WTC11 (cell line): ENCODE results near the gene RHOH. TPM values are rescaled to one million over a fixed set of nuclear protein-coding genes. Genes with fewer than 3 reads are reported as not detected.

Source experiments
- ATAC-seq: fragments of 200-7000 bp; cut with Tn5 transposase; 2 replicates; pipeline ENCODE4 v1.10.0; 2021; ENCODE audit warnings: mild to moderate bottlenecking, moderate library complexity
- CTCF ChIA-PET: fragments of 300-600 bp; sonication (Branson Sonifier 250); formaldehyde crosslinking; loops from one replicate; lab custom pipeline; 2021; ENCODE audit warnings: antibody characterized with exemption; lab: Charles Lee
- POLR2A ChIA-PET: fragments of 350-600 bp; sonication (Branson Sonifier 250); formaldehyde crosslinking; loops from one replicate; lab custom pipeline; 2021; ENCODE audit warnings: antibody characterized with exemption; lab: Charles Lee
- DNase-seq: peaks from one replicate; pipeline ENCODE4 v3.0.0; 2021; ENCODE audit warnings: low spot score
- H3K27ac Mint-ChIP-seq: 2 replicates; pipeline ENCODE4 v1.8.0; 2021; ENCODE audit warnings: mixed read lengths
- H3K27me3 Mint-ChIP-seq: 2 replicates; pipeline ENCODE4 v1.8.0; 2021; ENCODE audit warnings: low read depth, mild to moderate bottlenecking, moderate library complexity, mixed read lengths
- H3K36me3 Mint-ChIP-seq: 2 replicates; pipeline ENCODE4 v1.8.0; 2021; ENCODE audit warnings: mixed read lengths
- H3K4me1 Mint-ChIP-seq: 2 replicates; pipeline ENCODE4 v1.8.0; 2022; ENCODE audit warnings: mixed read lengths
- H3K4me3 Mint-ChIP-seq: 2 replicates; pipeline ENCODE4 v1.8.0; 2021; ENCODE audit warnings: mild to moderate bottlenecking, moderate library complexity, mixed read lengths
- H3K9me3 Mint-ChIP-seq: 2 replicates; pipeline ENCODE4 v1.8.0; 2021; ENCODE audit warnings: mixed read lengths
- CREB1 ChIP-seq: sonication (generic); formaldehyde crosslinking; IDR thresholded peaks from 2 replicates; pipeline ENCODE4 v1.8.0; 2023; ENCODE audit warnings: mild to moderate bottlenecking, missing genetic modification reagents
- CREM ChIP-seq: sonication (generic); formaldehyde crosslinking; IDR thresholded peaks from 2 replicates; pipeline ENCODE4 v1.8.1; 2022; ENCODE audit warnings: mild to moderate bottlenecking, missing genetic modification reagents, moderate library complexity
- E2F5 ChIP-seq: sonication (generic); formaldehyde crosslinking; IDR thresholded peaks from 2 replicates; pipeline ENCODE4 v1.8.1; 2022; ENCODE audit warnings: mild to moderate bottlenecking, moderate library complexity, missing genetic modification reagents
- ESRRA ChIP-seq: sonication (generic); formaldehyde crosslinking; IDR thresholded peaks from 2 replicates; pipeline ENCODE4 v1.8.1; 2022; ENCODE audit warnings: mild to moderate bottlenecking, missing genetic modification reagents, borderline replicate concordance
- FOXJ3 ChIP-seq: sonication (generic); formaldehyde crosslinking; IDR thresholded peaks from 2 replicates; pipeline ENCODE4 v1.9.0; 2021; ENCODE audit warnings: missing genetic modification reagents, mild to moderate bottlenecking, borderline replicate concordance
- FOXP4 ChIP-seq: sonication (generic); formaldehyde crosslinking; IDR thresholded peaks from 2 replicates; pipeline ENCODE4 v1.8.0; 2022; ENCODE audit warnings: mild to moderate bottlenecking, missing genetic modification reagents
- GABPB1 ChIP-seq: sonication (generic); formaldehyde crosslinking; IDR thresholded peaks from 2 replicates; pipeline ENCODE4 v1.8.1; 2023; ENCODE audit warnings: mild to moderate bottlenecking, missing genetic modification reagents
- HMGA2 ChIP-seq: fragments of 250-450 bp; sonication (Bioruptor Pico); IDR thresholded peaks from 2 replicates; pipeline ENCODE4 v1.4.0; 2021; ENCODE audit warnings: mild to moderate bottlenecking, moderate library complexity
- JAZF1 ChIP-seq: fragments of 250-450 bp; sonication (Bioruptor Pico); IDR thresholded peaks from 2 replicates; pipeline ENCODE4 v1.9.0; 2021; ENCODE audit warnings: moderate library complexity, mild to moderate bottlenecking, inconsistent platforms
- KAT7 ChIP-seq: sonication (generic); formaldehyde crosslinking; IDR thresholded peaks from 2 replicates; pipeline ENCODE4 v1.8.1; 2023; ENCODE audit warnings: missing genetic modification reagents, mild to moderate bottlenecking, borderline replicate concordance
- MXD4 ChIP-seq: fragments of 250-450 bp; sonication (Bioruptor Pico); IDR thresholded peaks from 2 replicates; pipeline ENCODE4 v1.8.0; 2021; ENCODE audit warnings: mild to moderate bottlenecking, moderate library complexity, borderline replicate concordance
- NFE2L1 ChIP-seq: sonication (generic); formaldehyde crosslinking; IDR thresholded peaks from 2 replicates; pipeline ENCODE4 v1.8.1; 2023; ENCODE audit warnings: missing genetic modification reagents
- NR2C2 ChIP-seq: sonication (generic); formaldehyde crosslinking; IDR thresholded peaks from 2 replicates; pipeline ENCODE4 v1.8.0; 2022; ENCODE audit warnings: mild to moderate bottlenecking, missing genetic modification reagents
- OVOL2 ChIP-seq: fragments of 250-450 bp; sonication (Bioruptor Pico); IDR thresholded peaks from 2 replicates; pipeline ENCODE4 v1.9.0; 2021; ENCODE audit warnings: mild to moderate bottlenecking, borderline replicate concordance
- RELA ChIP-seq: sonication (generic); formaldehyde crosslinking; IDR thresholded peaks from 2 replicates; pipeline ENCODE4 v1.8.1; 2022; ENCODE audit warnings: missing genetic modification reagents, mild to moderate bottlenecking, borderline replicate concordance
- SP1 ChIP-seq: sonication (generic); formaldehyde crosslinking; conservative IDR thresholded peaks from 2 replicates; pipeline ENCODE4 v1.8.1; 2022; ENCODE audit warnings: missing genetic modification reagents
- total RNA-seq: library from RNA; stranded (reverse); gene quantifications from 3 replicates; pipeline ENCODE4 v1.2.3, GENCODE V29; 2021
- TF ChIP-seq, protein P1 (sequence below): fragments of 250-450 bp; sonication (Bioruptor Pico); conservative IDR thresholded peaks from 2 replicates; pipeline ENCODE4 v1.9.0; 2021; ENCODE audit warnings: mild to moderate bottlenecking
- TF ChIP-seq, protein P2 (sequence below): sonication (generic); formaldehyde crosslinking; IDR thresholded peaks from 2 replicates; pipeline ENCODE4 v1.8.1; 2023; ENCODE audit warnings: mild to moderate bottlenecking, missing genetic modification reagents
- TF ChIP-seq, protein P3 (sequence below): sonication (generic); formaldehyde crosslinking; conservative IDR thresholded peaks from 2 replicates; pipeline ENCODE4 v1.8.1; 2022; ENCODE audit warnings: mild to moderate bottlenecking, missing genetic modification reagents
- TF ChIP-seq, protein P4 (sequence below): sonication (generic); formaldehyde crosslinking; IDR thresholded peaks from 2 replicates; pipeline ENCODE4 v1.8.1; 2023; ENCODE audit warnings: mild to moderate bottlenecking, moderate library complexity, missing genetic modification reagents
- TF ChIP-seq, protein P5 (sequence below): sonication (generic); formaldehyde crosslinking; IDR thresholded peaks from 2 replicates; pipeline ENCODE4 v1.8.1; 2022; ENCODE audit warnings: missing genetic modification reagents, borderline replicate concordance

Gene RHOH
- total RNA-seq, 1 experiment from 2014 or later: 8.7 TPM

GRCh38 chr4:40193016-40193571 is 3.7 kb upstream of the RHOH start:
- ChIA-PET POLR2A (no interaction called here), CTCF (interaction anchor here (0.5 kb wide), 1 partner anchor 38 kb away, joined by 3 read pairs; no protein-coding TSS in a partner anchor)
- no peak overlapping the region for H3K4me3 Mint-ChIP-seq
- ATAC-seq (peak; percentile 10; the same call in 1 of the 2 replicates), DNase-seq (no peak)
- H3K4me1 Mint-ChIP-seq: peaks cover 77% of the 10 kb centered on the region
- no peaks in the 10 kb centered on the region; the same call in 1 of the 2 replicates for H3K9me3 Mint-ChIP-seq
- peak overlapping the region; percentile 28; the same call in 1 of the 2 replicates for H3K27ac Mint-ChIP-seq
- H3K27me3 Mint-ChIP-seq: no peaks in the 10 kb centered on the region
- TF ChIP-seq HMGA2: no peak
- no peak for TF ChIP-seq SP1
- TF ChIP-seq MXD4 (CRISPR knock-in tag): no peak
- H3K36me3 Mint-ChIP-seq: no peaks in the 10 kb centered on the region

DNA sequence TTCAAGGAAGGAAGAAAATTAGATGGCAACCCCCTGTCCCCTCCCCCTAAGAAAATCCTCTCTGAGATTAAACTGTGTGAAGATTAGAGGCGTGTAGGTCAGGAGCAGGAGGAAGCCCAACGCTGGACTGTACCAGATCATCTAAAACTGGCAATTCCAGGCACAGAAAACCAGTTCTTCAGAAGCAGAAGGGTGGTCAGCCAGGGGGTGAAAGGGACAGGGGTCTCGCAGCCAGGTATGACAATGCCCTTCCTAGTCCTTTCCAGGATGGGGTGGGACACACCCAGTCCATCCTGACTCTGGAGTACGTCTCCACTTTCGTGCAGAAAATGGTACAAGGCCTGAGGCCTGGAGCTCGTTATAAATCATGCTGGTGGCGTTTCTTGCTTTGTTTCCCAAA is 3.3 kb upstream of the RHOH start:
- no peaks in the 10 kb centered on the region for H3K36me3 Mint-ChIP-seq
- POLR2A ChIA-PET: no interaction called here
- DNase-seq: no peak
- no peaks in the 10 kb centered on the region; the same call in 1 of the 2 replicates for H3K9me3 Mint-ChIP-seq
- TF ChIP-seq FOXJ3 (CRISPR knock-in tag) (no peak), NR2C2 (CRISPR knock-in tag) (no peak), GABPB1 (CRISPR knock-in tag) (no peak), OVOL2 (CRISPR knock-in tag) (no peak), JAZF1 (CRISPR knock-in tag) (no peak), RELA (CRISPR knock-in tag) (no peak)
- TF ChIP-seq, protein P1, sequence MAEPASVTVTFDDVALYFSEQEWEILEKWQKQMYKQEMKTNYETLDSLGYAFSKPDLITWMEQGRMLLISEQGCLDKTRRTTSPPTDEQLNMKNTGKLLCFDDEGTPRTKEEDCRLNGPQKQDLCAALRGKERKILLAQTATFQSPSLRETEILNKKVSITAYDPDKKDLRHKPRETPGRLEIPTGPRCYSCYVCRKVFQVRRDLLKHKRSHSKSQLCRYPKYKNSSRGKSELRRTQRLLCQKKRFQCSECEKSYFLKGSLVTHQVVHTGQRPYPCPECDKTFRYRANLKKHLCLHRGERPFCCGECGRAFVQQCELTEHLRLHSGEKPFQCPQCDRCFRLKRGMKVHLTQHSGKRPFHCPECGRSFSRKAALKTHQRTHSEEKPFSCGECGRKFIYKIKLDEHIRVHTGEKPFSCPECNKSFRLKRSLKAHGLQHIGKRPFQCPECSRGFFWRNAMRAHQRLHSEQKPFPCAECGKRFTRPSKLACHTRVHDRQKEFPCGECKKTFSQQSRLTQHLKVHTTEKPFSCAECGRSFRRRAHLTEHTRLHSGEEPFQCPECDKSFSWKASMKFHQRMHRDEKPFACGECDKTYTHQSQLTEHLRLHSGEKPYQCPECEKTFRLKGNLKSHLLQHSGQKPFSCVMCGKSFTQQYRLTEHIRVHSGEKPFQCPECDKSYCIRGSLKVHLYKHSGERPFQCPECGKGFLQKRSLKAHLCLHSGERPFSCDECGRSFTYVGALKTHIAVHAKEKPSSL (CRISPR knock-in tag): no peak
- TF ChIP-seq, protein P2, sequence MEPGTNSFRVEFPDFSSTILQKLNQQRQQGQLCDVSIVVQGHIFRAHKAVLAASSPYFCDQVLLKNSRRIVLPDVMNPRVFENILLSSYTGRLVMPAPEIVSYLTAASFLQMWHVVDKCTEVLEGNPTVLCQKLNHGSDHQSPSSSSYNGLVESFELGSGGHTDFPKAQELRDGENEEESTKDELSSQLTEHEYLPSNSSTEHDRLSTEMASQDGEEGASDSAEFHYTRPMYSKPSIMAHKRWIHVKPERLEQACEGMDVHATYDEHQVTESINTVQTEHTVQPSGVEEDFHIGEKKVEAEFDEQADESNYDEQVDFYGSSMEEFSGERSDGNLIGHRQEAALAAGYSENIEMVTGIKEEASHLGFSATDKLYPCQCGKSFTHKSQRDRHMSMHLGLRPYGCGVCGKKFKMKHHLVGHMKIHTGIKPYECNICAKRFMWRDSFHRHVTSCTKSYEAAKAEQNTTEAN (CRISPR knock-in tag): no peak
- TF ChIP-seq, protein P3, sequence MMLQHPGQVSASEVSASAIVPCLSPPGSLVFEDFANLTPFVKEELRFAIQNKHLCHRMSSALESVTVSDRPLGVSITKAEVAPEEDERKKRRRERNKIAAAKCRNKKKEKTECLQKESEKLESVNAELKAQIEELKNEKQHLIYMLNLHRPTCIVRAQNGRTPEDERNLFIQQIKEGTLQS: no peak
- TF ChIP-seq, all 79 proteins: peak for 0
- no peak overlapping the region for H3K27ac Mint-ChIP-seq
- peaks cover 82% of the 10 kb centered on the region for H3K4me1 Mint-ChIP-seq
- H3K27me3 Mint-ChIP-seq: no peaks in the 10 kb centered on the region
- H3K4me3 Mint-ChIP-seq: no peak overlapping the region
- no peak for ATAC-seq
- CTCF ChIA-PET: no interaction called here

GRCh38 chr4:40194602-40195161 is 2.1 kb upstream of the RHOH start:
- ChIA-PET POLR2A (no interaction called here), CTCF (interaction anchor here (1.0 kb wide), 1 partner anchor 115 kb away, joined by 4 read pairs; no protein-coding TSS in a partner anchor)
- Mint-ChIP-seq H3K27me3 (no peaks in the 10 kb centered on the region), H3K9me3 (no peaks in the 10 kb centered on the region; the same call in 1 of the 2 replicates), H3K36me3 (no peaks in the 10 kb centered on the region), H3K27ac (peak overlapping the region; percentile 1; the same call in 1 of the 2 replicates), H3K4me3 (no peak overlapping the region), H3K4me1 (peaks cover 87% of the 10 kb centered on the region)
- DNase-seq (no peak), ATAC-seq (no peak)
- TF ChIP-seq, protein P4, sequence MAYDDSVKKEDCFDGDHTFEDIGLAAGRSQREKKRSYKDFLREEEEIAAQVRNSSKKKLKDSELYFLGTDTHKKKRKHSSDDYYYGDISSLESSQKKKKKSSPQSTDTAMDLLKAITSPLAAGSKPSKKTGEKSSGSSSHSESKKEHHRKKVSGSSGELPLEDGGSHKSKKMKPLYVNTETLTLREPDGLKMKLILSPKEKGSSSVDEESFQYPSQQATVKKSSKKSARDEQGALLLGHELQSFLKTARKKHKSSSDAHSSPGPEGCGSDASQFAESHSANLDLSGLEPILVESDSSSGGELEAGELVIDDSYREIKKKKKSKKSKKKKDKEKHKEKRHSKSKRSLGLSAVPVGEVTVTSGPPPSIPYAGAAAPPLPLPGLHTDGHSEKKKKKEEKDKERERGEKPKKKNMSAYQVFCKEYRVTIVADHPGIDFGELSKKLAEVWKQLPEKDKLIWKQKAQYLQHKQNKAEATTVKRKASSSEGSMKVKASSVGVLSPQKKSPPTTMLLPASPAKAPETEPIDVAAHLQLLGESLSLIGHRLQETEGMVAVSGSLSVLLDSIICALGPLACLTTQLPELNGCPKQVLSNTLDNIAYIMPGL (CRISPR knock-in tag): no peak
- TF ChIP-seq CREM (CRISPR knock-in tag) (no peak), GABPB1 (CRISPR knock-in tag) (no peak), ESRRA (CRISPR knock-in tag) (no peak), FOXP4 (no peak), NFE2L1 (CRISPR knock-in tag) (no peak), HMGA2 (no peak), KAT7 (CRISPR knock-in tag) (no peak), E2F5 (CRISPR knock-in tag) (no peak), CREB1 (CRISPR knock-in tag) (no peak)
- TF ChIP-seq, protein P5, sequence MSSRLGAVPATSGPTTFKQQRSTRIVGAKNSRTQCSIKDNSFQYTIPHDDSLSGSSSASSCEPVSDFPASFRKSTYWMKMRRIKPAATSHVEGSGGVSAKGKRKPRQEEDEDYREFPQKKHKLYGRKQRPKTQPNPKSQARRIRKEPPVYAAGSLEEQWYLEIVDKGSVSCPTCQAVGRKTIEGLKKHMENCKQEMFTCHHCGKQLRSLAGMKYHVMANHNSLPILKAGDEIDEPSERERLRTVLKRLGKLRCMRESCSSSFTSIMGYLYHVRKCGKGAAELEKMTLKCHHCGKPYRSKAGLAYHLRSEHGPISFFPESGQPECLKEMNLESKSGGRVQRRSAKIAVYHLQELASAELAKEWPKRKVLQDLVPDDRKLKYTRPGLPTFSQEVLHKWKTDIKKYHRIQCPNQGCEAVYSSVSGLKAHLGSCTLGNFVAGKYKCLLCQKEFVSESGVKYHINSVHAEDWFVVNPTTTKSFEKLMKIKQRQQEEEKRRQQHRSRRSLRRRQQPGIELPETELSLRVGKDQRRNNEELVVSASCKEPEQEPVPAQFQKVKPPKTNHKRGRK (CRISPR knock-in tag): no peak
